ENCODE measurements around the gene PLG.

GRCh38 chr6:160697826-160698225, 4.2 kb upstream of the PLG start:
- TF ChIP-seq POLR2AphosphoS5 (IDR thresholded peaks at IDR 0.05), result no peak
- no peak for TF ChIP-seq CTCF (IDR thresholded peaks at IDR 0.05)
- no peak for TF ChIP-seq EP300 (IDR thresholded peaks at IDR 0.05; ENCODE audit: low read depth)
- no peak for TF ChIP-seq POLR2A (IDR thresholded peaks at IDR 0.05)

Data from transverse colon (tissue), 4 donors.